ENCODE results near the gene WDR86.

Gene WDR86

DNA sequence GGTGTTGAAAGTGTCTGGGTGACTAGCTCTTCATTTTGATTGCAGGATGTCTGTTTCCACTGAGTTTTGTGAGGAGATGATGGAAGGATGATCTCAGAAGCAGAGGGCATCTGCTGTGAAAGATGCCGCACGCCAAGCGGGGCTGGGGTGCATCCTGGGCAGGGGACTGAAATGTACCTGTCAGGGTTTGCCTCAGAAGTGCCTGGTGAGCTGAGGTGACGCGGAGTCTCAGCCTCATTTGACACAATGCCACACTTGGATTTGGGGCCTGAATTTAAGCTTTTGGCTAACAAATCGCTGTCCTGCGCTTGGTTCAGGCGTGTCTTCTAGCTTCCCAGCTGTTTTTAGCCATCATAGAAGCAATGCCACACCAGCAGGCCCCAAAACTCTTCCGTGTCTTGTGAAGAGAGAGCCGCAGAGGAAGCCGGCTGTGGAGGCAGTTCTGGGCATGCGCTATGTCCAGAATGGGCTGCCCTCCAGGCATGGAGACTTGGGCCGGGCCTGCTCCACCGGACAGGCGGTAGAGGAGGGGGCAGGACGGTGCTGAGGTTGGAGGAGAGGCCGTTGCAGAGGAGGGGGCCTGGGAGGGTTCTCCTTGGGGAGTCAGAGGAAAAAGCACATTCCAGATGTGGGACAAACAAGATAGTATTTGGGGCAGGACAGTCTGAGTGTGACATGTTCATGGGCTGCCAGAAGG, 31.2 kb downstream of the WDR86 start:
- no peak for DNase-seq

DNA sequence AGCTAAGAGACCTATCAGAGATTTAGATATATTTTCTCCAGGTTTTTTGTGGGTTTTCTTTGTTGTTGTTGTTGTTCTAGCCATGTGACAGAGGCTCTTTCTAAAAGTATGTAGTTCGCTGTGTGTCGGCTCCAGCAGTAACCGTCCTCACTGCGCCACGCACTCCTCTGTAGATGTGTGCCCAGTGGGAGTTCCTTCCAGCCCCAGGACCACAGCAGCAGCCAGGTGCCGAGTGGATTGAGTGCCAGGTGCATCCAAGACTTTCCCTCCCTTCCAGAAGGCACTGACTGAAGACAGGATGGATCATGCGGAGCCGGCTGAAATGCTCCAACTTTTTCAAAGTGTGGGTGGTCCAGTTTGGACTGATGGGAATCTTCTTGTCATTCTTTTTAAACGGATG, 31.8 kb downstream of the WDR86 start:
- no peak for DNase-seq

DNA sequence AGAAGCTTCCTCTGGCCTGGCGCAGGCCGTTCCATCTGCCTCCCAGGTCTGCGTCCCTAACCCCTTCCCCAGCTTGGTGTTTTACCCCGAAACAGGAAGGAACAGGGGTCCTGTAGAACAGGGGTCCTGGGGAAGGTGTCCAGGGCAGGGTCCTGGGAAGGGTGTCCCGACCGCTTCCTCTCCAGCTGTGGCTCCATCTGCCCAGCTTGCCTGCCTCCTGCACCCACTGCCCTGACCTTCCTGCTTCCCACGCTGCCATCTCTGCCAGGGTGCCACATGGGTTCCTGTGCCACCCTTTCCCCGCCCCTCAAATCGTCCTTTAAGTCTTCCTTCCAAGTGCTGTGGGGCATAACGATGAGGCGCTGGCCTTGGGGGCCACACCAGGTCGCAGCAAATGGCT, 32.4 kb downstream of the WDR86 start:
- no peak for DNase-seq

DNA sequence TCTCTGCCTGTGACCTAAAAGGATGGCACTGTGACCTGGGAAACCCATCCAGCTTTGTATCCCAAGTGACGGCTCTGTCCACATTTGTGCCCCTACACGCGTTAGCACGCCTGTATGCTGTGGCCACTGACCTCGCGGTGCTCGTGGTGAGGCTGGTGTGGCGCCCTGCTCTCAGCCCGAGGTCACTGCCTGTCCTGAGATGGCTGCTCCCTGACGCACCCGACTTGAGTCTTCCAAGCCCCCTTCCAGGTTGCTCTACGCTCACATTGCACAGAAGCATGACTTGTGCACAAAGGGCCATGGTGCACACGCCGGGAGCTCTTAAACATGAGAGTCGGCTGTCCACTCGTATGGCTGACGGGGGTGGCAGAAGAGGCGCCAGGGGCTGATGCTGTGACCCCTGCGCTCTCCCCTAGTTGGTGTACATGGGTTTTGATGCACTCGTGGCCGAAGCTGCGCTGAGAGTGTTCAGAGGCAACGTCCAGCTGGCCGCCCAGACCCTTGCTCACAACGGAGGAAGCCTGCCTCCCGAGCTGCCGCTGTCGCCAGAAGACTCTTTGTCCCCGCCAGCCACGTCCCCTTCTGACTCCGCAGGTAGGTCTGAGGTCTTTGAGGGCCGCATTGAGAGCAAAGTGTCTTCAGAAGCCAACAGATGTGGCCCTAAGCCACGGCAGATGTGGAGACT, 33.5 kb downstream of the WDR86 start:
- DNase-seq = no peak

DNA sequence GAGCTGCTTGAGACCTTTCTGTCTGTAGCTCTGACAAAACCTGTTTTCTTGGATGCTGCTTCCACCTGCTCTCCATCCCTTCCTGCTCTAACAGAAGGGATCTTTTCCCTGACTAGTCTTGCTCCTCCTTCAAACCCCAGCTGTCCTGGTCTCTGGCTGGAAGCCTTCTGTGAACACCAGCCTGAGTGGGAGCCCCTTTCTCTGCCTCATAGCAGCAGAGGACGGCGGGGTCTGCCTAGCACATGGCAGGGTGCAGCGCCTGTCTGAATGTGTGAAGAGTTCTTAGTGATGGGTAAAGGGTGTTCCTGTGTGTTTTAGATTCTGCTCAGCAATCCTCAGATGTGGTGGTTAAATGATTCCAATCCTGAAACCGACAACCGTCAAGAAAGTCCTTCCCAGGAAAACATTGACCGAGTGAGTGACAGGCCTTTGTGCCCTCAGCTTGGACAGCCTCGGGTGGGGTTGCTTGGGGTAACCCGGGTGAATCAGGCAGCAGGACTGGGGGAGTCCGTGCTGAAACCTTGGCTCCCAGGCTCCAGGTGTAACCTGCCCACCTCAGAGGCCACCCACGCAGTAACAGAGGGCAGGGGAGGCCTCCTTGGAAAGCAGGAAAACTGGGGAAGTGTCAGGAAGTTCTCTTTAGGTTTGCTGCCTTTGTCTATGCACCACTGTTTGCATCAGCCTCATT, 34.2 kb downstream of the WDR86 start:
- no peak for DNase-seq

DNA sequence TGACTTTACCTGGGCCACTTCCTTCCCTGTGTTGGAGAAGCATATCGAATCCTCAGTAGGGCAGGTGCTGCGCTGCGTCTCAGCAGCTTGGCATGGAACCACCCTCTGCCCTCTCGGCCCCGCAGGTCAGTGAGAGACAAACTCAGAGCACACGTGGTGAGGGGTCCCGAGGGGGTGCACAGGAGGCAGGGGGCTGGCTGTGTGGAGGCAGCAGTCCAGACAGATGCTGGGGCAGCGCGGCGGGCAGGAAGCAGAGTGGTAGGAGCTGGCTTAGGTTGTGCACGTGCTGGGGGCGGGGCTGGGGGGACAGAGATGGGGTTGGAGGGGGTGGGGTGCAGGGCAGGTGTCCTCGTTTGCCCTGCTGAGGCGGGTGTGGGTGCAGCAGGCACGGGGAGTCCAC, 35.1 kb downstream of the WDR86 start:
- DNase-seq = no peak

DNA sequence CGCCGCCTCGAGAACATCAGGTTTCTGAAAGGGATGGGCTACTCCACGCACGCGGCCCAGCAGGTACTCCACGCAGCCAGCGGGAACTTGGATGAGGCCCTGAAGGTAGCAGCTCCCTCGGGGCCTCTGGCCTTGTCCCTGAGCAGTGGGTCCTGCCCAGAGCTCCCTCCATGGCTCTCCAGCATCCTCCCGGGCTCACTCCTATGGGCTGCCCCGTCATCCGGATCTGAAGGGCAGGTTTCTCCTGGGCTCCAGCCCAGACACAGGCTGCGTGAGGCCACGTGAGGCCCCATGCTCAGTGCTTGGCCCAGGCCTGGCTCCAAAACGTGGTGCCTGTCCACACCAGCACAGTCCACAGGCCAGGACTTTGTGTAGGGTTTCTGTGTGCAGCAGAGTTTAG, 35.7 kb downstream of the WDR86 start:
- no peak for DNase-seq

DNA sequence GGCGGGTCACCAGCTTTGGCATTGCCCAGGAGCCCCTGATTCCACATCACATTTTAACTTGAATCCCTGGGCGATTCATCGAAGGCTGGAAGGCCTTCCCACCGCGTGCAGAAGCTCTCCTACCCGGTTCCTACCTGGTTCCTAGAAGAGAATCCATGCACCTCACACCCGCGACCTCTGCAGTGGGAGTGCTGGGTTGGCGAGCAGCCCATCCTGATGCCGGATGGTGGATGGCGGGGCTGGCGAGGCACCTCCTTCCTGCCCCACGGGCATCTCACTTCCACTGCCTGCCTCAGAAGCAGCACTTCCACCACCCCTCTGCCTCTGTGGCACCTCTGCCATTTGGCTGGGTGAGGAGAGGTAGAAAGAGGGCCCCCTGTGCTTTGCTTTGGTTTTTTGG, 36.2 kb downstream of the WDR86 start:
- no peak for DNase-seq

DNA sequence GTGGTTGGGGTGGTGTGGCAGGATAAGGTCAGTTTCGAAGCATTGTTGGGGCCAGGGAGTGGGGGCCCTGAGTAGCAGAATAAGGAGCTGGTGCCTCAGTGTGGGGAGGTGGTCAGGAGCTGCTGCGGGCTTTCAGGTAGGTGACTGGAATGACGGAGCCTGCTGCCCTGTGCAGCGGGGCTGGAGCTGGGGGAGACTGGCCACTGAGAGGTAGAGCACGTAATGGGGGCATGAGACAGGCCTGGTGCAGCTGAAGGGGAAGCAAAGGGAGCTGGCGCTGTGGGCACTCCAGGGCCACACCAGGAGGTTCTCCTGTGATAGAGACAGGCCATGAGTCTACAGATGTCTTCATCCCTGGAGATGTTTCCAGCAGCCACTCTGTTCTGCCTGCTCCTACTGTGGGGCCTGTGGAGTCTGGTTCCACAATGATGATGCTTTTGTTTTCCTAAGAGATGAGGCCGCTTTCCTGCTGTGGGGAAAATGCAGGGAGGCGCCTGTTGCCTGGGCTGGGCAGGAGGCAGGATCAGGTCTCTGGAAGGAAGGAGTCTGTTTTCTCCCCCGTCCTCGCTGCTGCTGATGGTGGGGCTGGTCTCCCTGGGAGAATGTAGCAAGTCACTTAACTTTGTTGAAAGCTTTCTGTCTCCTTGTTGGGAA, 37.1 kb downstream of the WDR86 start:
- no peak for DNase-seq

DNA sequence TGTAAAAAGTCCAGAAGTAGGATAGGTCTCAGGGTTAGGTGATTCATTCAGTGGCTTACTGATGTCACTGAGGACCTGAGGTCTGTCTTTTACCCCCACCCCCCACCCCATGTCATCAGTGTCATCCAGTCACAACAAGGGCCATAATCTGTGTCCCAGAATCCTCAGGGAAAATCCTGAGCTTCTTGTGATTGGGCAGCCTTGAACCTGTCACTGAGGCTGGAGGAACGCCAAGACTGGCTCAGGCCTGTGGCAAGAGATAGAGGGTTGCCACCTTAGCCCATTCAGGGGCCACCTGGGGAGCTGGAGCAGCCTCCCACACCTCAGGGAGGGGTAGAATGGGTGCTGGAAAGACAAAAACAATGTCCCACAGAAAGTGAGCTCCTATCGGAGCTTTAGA, 38.6 kb downstream of the WDR86 start:
- no peak for DNase-seq

DNA sequence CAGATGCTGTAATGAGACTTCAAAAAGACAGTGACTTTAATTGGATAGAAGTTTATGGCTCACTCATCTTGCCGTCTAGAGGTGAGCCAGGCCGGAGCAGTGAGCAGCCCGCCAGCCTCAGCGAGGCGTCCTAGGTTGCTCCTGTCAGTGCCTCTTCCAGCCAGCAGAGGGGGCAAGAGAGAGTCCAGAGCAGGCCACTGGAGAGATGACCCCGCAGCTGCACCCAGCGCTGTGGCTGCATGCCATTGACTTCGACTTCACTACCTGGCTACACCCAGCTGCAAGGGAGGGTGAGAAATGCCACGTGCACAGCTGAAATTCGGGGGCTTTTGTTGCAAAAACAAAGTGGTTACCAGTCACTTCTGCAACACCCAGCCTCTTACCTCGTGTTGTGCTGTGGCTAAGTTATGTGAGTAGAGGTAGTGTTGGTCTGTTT, 41.7 kb downstream of the WDR86 start:
- peak; percentile 29 to 60 (median 40) for DNase-seq

DNA sequence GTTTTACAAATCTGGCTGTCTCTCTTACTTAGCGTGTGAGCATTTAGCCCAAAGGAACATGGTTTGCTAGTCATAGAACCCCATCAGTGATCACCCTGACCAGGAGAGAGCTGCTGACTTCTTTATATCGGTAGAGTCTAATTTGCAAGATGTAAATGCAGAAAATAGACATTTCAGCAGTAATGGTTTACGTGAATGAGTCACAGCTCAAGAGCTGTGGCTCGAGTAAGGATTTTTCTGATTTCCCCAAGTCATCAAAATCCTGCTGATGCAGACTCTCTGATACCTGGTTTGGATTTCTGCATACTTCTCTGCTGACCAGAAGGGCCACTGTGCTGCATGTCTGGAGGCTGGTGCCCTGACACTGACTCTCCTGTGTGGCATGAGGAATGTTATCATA, 42.6 kb downstream of the WDR86 start:
- no peak for DNase-seq

DNA sequence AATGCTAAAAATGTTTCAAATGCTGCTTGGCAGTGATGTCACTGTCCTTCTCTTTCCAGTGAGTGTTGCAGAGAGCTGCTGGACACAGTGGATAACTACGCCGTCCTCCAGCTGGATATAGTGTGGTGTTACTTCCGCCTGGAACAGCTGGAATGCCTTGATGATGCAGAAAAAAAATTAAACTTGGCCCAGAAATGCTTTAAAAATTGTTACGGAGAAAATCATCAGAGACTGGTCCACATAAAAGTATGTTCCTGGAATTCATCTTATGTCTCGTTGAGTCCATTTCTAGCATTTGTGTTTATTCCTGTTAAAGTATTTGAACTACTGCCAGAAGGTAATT, 43.0 kb downstream of the WDR86 start:
- DNase-seq = no peak

DNA sequence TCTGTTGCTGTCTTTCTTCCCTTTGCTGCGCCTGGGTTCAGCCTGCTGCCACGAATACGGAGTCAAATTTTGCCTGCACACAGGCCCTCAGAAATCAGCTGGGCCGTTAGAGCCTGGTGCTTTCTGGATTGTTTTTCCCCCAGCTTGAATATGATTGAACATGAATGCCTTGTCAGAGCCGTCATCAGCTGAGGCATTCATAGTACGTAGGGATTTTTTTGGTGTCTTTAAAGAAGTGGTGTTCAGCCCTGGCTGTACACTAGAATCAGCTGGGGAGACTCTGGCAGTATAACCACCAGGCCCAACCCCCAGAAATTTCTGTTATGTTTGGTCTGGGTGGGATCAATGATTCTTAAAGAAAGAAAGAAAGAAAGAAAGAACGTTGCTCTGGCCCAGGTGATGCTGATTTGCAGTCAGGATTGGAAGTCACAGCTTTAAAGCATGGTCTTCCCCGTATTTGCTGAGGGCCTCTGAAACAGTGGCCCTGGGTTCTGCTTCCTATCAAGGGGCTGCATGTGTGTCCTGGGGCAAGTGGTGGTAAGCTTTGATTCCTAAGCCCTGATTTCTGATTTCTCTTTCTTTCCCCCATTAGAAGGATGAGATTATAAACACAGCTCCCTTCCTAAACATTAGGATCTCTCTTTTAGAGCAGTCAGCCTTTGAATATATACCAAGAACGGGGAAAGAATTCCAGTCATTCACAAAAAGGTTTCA, 43.5 kb downstream of the WDR86 start:
- no peak for DNase-seq

DNA sequence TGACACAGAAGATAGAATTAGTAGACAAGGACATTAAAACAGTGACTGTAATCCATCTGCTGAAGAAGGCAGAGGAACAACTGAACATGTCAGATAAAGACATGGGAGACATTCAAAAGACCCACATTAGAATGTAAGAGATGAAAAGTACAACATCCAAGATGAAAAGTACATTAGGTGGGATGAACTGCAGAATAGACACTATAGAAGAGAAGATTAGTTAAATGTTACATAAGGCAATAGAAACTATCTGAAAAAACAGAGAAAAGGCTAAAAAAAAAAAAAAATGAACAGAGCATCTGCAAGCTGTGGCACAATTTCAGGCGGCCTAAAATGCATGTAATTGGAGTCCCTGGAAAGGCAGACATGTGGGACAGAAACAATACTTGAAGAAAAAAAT, 46.7 kb downstream of the WDR86 start:
- DNase-seq = no peak

DNA sequence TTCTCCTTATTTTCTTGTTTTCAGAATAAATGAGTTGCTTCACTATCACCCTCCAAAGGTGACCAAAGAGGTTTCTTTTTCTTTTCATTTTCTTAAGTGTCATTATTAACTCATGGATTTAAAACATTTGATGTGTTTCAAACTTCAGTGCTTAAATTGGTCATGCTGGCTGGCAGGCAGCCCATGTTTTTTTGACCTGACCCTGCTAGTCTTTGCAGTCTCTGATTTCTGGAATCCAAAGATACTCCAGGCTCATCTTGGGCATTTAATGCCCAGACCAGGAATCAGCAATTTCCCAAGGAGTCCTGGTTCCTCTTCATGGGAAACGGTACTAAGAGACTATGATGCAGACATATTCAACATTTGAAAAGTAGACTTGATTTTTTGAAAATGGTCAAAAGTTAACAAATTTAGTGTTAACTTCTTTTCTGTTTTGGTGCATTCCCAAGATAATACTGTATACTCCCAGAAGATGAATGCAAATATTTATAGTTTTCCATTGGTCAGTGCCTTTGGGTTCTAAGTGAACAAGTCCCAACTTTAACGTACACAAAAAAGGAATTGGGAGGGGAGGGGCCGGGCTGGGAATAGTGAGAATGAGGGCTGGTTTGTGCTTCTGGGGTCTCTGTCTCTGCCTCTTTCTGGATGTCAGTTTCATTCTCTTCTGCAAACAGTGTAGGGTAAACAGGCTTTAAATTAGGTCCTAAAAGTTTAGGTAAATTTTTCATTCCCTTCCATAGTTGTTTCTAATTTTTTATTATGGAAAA, 48.5 kb downstream of the WDR86 start:
- no peak for DNase-seq

DNA sequence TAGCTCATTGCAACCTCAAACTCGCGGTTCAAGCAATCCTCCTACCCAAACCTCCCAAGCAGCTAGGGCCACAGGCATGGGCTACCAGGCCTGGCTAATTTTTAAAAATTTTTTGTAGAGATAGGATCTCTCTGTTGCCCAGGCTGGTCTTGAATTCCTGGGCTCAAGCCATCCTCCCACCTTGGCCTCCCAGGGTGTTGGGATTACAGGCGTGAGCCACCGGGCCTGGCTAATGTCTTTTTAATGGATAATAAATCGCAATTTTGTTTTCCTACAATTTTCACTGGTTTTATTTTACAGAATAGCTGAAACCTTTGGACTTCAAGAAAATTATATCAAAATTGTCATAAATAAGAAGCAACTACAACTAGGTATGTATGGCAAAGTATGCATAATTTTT, 57.3 kb downstream of the WDR86 start:
- no peak for DNase-seq

DNA sequence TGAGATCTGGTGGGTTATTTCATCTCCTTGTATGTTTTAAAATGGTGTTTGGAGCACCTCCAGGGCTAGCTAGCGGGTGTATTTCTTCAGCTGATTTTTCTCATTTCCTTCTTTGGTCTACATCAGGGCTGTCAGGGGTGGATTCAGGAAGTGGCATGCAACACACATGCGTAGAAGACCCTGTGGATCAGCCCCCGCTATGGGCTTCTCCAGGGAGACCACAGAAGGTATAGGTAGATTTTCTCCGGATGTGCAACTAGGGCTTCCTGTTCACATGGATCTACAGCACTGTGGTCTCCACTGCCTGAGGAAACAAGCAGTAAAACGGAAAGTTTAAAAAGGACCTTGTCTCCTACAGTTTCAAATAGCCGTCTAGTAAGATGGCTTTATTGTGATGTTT, 57.9 kb downstream of the WDR86 start:
- peak in 1 of 4 experiments; percentile 10 for DNase-seq

DNA sequence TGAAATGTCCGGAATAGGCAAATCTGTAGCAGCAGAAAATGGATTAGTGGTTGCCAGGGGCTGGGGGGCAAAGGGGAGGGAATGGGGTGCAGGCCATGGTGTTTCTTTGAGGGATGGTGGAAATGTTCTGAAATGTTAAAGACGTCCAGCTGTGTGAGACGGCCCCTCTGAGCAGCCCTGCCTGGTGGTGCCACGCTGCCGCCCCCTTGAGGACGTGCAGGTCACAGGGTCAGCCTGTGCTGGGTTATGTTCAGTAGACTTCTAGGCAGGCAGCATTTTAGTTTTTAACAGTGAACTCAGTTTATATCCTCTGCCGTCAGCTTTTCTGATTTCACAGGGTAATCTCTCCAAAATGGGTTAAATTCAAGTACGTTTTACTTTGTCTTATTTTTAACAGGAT, 58.8 kb downstream of the WDR86 start:
- peak in 1 of 4 experiments; percentile 10 for DNase-seq

DNA sequence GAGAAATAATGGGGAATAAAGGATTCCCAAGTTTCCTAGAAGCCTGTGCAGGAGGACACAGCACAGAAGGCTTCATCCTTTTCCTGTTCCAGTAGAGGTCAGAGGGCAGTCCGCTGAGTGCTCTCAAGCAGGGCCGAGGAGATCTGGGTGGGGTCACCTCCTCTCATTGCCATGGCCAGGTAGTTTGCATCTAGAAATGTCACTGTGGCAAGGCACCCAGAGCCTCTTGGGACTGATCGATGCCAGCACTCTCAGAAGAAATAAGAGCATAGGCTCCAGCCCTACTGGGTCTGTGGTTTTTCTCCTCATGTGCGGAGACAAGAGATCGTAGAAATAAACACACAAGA, 60.4 kb downstream of the WDR86 start:
- DNase-seq = no peak

DNA sequence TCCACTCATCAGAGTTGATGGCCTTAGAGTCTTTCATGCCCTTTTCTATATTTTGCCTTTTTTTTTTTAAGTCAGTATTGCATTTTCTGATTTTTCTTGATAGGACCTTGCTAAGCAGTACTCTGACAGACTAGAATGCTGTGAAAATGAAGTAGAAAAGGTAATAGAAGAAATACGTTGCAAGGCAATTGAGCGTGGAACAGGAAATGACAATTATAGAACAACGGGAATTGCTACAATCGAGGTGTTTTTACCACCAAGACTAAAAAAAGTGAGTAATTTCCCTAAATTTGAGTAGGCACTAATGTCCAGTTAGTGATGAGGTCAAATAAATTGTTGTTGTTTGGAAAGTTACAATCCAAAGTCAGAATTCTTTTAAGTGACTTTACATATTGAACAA, 60.9 kb downstream of the WDR86 start:
- no peak for DNase-seq

DNA sequence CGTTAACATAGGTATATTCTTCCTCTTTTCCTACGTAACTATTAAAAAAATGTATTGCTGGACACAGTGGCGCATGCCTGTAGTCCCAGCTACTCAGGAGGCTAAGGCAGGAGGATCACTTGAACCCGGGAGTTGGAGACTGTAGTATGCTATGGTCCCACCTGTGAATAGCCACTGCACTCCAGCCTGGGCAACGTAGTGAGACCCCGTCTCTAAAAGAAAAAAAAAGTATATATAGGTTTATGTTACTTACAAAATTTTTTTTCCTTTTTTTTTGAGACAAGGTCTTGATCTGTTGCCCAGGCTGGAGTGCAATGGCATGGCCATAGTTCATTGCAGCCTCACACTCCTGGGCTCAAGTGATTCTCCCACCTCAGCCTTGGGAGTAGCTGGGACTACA, 62.6 kb downstream of the WDR86 start:
- no peak for DNase-seq

DNA sequence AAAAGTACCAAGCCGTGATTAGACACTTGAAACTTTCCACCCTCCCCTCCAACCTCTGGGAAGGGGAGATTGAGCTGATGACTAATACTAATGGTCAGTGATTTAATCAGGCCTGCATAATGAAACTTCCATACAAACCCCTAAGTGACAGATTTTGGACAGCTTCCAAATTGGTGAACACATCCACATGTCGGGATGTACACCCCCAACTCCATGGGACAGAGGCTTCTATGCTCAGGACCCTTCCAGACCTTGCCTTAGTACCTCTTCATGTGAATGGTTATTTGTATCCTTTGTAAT, 63.4 kb downstream of the WDR86 start:
- no peak for DNase-seq
